HG03354 (cell line): ENCODE results near the gene CSF1.
"Not testable (repeated sequence)": the region's sequence is repeated elsewhere in the genome, so short reads cannot be mapped to it uniquely, and the experiment has no call there.

Experiments
- ATAC-seq: cut with Tn5 transposase; IDR thresholded peaks from one replicate; pipeline ENCODE4 v1.9.1; 2021; ENCODE audit warnings: mild to moderate bottlenecking; ENCODE audit not compliant: unreplicated experiment, poor library complexity, severe bottlenecking

CSF1 gene

DNA sequence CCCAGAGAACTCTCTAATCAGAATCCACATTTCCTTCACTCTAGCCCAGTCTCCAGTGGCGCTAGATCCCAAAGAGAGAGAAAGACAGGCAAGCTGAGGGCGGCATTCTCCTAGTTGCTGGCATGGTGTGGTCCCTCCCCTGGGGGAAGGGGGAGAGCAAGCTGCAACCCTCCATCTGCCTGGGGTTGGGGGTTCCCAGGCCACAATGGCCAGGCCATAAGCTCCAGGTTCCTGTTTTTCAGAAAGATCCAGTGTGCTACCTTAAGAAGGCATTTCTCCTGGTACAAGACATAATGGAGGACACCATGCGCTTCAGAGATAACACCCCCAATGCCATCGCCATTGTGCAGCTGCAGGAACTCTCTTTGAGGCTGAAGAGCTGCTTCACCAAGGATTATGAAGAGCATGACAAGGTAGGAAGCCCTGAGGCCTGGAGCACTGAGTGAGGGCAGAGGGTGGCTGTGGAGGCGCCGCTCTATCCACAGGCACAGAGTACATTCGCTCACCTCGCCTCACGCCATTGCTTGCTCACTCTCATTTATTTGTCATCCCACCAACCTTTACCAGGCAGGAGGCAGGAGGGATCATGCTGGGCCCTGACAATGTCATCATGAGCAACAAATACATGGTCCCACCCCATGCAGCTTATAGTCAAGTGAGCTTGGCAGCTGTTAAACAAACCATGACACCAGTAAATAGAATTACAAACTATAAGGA lies 6.6 kb downstream of the CSF1 start:
- ATAC-seq: no peak

DNA sequence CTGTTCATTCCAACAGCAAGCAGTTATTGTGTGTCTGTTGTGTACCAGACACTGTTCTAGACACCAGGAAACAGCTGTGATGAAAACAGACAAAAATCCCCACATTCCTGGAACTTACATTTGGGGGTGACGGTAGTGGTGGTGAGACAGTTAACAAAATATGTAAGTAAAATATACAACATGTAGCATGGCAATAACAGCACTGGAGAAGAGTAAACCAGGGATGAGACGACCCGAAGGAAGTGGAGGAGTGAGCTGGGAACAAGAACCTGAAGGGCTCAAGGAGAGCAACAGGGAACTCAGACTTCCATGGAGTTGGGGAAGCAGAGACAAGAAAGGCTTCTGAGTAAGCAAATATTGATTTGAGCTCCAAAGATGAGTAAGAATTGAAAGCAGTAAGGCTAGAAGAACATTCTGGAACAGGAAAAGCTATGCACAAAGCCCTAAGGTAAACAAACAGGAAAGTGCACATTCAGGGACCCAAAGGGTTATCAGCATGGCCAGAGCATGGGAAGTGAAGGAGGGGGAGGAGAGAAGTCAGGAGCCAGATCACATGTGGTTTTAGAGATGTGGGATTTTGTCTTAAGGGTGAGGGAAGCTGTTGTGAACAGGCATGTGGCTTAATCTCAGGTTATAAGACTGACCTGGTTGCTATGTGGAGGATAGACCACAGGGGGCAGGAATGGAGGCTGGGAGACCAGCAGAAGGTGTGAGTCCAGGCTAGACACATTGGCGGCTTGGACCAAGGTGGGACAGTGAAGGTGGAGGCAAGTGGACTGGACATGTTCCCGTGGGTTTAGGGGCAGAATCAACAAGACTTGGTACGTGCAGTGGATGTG lies 7.3 kb downstream of the CSF1 start:
- ATAC-seq: no peak

DNA sequence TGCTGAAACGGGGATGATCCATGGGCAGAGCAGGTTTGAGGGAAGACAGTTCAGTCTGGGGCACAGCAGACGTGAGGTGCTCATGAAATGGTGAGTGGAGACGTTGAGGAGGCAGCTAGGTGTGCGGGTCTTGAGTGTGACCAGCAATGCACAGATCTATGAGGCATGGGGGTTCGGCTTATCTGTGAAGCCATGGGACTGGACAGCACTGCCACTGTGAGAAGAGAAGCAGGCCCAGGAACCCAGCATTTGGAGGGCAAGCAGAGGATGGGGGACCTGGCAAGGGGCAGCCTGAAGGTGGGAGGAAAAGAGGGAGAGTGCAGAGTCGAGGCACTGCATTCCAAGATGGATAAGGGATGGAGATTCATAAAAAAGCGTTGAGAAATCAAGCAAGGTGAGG lies 8.0 kb downstream of the CSF1 start:
- no peak for ATAC-seq

DNA sequence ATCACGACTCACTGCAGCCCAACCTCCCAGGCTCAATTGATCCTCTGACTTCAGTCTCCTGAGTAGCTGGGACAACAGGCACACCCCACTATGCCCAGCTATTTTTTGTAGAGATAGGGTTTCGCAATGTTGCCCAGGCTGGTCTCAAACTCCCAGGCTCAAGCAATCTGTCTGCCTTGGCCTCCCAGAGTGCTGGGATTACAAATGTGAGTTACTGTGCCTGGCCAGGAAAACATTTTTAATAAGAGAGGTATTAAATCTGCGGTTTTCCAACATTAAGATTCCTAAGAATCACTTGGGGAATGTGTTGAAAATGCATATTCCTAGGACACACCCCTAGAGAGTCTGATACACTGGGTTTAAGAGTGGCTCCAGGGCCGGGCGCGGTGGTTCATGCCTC lies 8.7 kb downstream of the CSF1 start:
- no peak for ATAC-seq

DNA sequence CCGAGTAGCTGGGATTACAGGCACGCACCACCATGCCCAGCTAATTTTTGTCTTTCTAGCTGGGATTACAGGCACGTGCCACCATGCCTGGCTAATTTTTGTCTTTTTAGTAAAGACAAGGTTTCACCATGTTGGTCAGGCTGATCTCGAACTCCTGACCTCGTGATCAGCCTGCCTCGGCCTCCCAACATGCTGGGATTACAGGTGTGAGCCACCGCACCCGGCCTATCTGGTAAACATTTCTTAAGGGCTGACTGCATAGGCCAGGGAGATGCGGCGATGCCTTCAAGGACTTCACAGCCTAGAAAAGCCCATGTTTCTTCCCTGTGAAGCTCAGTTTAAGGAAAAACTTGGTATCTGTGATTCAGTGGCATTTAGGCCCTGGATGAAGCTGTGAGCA lies 9.7 kb downstream of the CSF1 start:
- ATAC-seq: not testable (repeated sequence)

DNA sequence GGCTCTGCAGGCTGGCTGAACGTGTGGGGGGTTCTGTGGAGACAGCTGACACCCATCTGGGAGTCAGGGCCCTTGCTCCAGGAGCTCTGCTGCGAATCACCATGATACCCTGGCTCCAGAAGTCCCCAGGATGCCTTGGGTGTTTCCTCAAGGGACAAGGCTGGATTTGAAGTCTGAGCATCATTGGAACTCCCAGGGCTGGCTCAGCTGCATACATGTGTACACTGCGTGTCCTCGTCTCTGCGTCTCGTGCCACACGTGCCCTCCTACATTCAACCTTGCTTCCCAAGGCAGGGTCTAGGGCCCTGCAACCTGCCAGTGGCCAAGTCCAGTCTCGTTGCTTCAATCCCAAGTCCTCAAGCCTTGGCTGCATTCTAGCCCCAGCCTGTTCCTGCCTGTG lies 11.7 kb downstream of the CSF1 start:
- ATAC-seq: no peak

DNA sequence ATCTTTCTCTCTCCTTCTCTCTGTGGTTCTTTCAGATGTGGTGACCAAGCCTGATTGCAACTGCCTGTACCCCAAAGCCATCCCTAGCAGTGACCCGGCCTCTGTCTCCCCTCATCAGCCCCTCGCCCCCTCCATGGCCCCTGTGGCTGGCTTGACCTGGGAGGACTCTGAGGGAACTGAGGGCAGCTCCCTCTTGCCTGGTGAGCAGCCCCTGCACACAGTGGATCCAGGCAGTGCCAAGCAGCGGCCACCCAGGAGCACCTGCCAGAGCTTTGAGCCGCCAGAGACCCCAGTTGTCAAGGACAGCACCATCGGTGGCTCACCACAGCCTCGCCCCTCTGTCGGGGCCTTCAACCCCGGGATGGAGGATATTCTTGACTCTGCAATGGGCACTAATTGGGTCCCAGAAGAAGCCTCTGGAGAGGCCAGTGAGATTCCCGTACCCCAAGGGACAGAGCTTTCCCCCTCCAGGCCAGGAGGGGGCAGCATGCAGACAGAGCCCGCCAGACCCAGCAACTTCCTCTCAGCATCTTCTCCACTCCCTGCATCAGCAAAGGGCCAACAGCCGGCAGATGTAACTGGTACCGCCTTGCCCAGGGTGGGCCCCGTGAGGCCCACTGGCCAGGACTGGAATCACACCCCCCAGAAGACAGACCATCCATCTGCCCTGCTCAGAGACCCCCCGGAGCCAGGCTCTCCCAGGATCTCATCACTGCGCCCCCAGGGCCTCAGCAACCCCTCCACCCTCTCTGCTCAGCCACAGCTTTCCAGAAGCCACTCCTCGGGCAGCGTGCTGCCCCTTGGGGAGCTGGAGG lies 12.7 kb downstream of the CSF1 start:
- no peak for ATAC-seq

DNA sequence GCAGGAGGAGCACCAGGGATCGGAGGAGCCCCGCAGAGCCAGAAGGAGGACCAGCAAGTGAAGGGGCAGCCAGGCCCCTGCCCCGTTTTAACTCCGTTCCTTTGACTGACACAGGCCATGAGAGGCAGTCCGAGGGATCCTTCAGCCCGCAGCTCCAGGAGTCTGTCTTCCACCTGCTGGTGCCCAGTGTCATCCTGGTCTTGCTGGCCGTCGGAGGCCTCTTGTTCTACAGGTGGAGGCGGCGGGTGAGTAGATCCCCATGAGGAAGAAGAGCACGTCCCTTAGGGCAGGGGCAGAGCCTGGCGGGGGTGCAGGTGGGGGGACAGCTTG lies 13.3 kb downstream of the CSF1 start:
- no peak for ATAC-seq

DNA sequence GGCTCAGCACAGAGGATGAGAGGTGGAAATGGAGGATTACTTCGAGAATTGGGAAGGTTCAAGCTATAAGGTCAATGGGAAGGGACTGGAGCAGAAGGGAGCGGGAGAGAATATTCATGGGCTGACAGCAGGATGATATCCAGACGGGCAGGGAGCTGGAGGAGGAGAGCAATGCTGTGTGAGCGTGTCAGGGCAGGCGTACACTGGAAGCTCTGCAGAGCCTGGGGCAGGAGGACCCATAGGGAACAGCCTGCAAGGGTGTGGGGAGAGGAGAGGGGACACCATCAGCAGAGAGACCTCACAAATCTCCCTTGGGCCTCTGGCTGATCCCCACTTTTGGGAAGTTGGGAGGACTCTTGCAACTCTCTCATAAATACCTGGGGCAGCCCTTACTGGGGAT lies 13.7 kb downstream of the CSF1 start:
- no peak for ATAC-seq

DNA sequence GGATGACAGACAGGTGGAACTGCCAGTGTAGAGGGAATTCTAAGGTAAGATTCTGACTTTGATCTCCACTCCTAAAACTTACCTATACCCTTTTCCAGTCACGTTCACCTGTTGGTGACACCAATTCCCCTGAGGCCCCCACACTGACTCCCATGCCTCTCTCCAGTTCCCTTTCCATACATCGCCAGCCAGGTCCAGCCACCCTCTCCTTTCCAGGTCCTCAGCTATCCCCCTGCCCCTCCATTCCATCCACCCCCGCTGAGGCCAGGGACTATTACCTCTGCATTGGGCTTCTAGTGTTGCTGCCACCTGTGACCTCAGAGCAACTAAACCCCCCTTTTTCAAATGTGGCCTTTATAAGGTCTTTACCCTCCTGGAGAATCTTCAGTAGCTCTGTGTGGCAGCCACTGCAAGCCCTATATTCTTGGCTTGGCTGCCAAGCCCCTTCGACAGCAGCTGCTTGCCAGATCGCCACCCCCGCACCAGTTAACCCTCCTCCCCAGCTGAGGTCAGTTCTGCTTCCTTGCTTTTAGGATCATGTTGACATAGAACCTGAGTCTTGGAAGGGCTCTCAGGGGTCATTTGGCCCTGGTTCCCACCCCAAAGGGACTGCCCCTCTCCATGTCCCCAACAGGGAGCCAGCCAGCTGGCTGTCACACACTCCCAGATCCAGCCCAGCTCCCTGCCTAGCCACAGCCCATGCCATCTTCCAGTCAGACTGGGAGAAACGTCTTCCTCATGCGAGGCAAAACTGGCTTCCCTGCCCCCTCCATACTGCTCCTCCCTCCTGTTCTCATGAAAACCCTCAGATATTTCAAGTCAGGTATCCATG lies 14.7 kb downstream of the CSF1 start:
- no peak for ATAC-seq

DNA sequence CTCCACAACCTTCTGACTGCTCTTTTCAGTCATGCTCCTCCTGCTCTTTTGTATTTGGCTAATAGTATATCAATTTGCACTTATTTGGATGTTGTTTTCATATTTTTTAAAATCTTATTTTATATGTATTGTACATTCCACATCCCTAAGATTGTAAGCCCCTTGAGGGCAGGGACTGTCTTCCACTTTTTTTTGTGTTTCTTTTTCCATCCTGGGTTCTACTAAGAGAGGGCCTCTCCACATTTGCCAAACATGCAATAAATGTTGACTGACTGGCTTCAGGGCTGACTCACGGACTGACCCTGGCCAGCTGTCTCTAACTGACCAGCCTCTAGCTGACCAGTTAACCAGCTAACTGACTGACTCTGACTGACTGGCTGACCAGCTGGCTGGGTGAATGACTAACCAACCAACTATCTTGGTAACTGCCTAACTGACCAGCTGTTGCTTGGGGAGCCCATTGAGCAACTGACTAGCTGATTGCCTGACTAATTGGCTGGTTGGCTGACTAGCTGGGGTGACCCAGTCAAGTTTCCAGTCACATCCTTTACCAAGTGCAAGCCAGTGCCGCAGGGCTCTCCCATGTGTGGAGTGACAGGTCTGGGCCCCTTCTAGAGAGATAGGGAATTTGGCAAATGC lies 16.1 kb downstream of the CSF1 start:
- no peak for ATAC-seq

DNA sequence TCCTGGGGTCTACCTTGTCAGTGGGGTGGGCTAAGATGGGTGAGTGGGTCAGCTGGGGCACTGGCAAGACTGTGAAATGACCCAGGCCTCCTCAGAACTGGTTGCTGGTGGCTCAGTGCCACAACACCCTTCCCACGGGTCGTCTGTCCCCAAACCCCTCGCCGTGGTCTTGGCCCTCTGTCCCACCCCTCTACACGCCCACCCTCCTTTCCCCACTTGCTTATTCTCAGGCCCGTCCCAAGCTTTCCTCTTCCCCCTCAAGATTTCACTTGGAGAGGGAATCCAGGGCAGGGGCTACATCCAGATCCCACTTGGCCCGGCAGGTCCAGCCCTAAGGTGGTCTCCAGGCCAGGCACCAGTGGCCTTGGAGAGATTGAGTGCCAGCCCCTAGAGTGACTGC lies 16.7 kb downstream of the CSF1 start:
- no peak for ATAC-seq

DNA sequence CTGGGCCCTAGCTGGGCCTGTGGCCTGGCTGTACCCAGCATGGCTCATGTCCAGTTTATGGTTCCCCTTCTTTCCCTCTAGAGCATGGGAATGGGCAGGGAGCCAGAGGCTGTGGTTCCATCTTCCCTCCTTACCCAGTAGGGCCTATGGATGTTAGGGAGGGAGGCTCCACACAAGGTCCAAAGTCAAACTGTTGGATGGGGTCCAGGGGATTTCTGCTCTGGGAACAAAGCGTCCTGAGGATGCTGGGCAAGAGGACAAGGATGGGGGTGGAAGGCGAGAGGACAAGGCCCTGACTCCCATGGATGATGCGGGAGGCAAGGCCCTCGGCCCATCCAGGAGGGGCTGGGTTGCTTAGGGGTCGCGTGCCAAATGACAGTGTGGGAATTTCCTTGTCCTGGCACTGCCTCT lies 17.3 kb downstream of the CSF1 start:
- no peak for ATAC-seq

DNA sequence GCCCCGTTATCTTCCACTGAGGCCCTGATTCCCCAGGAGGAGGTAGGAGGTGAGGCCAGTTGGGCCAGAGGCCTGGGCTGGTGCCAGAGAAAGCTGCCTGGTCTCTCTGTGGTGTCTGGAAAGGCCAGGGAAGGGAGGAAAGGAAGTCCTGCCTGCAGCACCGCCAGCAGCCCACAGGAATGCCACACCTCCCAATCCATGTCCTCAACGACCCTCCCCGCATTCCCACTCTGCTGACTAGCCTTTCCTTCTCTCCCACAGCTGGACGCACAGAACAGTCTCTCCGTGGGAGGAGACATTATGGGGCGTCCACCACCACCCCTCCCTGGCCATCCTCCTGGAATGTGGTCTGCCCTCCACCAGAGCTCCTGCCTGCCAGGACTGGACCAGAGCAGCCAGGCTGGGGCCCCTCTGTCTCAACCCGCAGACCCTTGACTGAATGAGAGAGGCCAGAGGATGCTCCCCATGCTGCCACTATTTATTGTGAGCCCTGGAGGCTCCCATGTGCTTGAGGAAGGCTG lies 18.0 kb downstream of the CSF1 start:
- no peak for ATAC-seq

DNA sequence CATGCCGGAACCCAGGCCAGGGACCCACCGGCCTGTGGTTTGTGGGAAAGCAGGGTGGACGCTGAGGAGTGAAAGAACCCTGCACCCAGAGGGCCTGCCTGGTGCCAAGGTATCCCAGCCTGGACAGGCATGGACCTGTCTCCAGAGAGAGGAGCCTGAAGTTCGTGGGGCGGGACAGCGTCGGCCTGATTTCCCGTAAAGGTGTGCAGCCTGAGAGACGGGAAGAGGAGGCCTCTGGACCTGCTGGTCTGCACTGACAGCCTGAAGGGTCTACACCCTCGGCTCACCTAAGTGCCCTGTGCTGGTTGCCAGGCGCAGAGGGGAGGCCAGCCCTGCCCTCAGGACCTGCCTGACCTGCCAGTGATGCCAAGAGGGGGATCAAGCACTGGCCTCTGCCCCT lies 18.5 kb downstream of the CSF1 start:
- ATAC-seq: no peak

DNA sequence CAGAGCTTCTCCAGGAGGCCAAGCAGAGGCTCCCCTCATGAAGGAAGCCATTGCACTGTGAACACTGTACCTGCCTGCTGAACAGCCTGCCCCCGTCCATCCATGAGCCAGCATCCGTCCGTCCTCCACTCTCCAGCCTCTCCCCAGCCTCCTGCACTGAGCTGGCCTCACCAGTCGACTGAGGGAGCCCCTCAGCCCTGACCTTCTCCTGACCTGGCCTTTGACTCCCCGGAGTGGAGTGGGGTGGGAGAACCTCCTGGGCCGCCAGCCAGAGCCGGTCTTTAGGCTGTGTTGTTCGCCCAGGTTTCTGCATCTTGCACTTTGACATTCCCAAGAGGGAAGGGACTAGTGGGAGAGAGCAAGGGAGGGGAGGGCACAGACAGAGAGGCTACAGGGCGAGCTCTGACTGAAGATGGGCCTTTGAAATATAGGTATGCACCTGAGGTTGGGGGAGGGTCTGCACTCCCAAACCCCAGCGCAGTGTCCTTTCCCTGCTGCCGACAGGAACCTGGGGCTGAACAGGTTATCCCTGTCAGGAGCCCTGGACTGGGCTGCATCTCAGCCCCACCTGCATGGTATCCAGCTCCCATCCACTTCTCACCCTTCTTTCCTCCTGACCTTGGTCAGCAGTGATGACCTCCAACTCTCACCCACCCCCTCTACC lies 19.1 kb downstream of the CSF1 start:
- no peak for ATAC-seq

DNA sequence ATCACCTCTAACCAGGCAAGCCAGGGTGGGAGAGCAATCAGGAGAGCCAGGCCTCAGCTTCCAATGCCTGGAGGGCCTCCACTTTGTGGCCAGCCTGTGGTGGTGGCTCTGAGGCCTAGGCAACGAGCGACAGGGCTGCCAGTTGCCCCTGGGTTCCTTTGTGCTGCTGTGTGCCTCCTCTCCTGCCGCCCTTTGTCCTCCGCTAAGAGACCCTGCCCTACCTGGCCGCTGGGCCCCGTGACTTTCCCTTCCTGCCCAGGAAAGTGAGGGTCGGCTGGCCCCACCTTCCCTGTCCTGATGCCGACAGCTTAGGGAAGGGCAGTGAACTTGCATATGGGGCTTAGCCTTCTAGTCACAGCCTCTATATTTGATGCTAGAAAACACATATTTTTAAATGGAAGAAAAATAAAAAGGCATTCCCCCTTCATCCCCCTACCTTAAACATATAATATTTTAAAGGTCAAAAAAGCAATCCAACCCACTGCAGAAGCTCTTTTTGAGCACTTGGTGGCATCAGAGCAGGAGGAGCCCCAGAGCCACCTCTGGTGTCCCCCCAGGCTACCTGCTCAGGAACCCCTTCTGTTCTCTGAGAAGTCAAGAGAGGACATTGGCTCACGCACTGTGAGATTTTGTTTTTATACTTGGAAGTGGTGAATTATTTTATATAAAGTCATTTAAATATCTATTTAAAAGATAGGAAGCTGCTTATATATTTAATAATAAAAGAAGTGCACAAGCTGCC lies 19.8 kb downstream of the CSF1 start:
- ATAC-seq: no peak

DNA sequence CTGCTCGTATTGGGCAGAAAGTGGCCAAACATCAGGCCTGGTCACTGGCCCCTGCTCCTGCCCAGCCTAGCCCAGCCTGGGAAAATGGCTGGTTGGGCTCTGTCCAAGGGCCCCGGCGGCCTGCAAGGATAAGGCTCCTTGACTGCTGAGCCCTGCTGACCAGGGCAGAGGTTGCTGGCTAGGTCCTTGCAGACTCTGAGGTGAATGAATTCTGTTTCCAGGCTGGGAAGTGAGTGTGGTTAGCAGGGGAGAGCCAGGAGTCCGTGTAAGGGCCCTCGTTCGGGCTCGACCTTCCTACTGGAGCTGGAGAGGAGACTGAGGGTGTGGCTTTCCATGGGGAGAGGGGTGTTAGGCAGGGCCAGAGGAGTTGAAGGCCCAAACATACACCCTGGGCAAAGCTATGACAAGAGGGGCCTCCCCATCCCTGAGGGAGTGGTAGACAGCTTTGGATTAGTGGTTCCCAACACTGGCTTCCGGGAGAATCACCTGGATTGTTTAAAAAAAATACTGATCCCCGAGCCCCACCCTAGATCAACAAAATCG lies 20.6 kb downstream of the CSF1 start:
- ATAC-seq: no peak
